HepG2 (cell line): ENCODE results near the gene MRPL27. TPM values are rescaled to one million over a fixed set of nuclear protein-coding genes. Genes with fewer than 3 reads are reported as not detected.

ENCODE experiments used
- ATAC-seq: fragments of 200-7000 bp; cut with Tn5 transposase; 3 replicates; pipeline ENCODE4 v1.9.1; 2020; ENCODE audit warnings: mild to moderate bottlenecking, moderate library complexity
- BruUV-seq: library from RNA; stranded (reverse); fragments of 400-500 nt; replicated peaks from 2 replicates; lab custom pipeline; 2021; lab: Mats Ljungman, UMichigan
- CTCF ChIA-PET: fragments of 300-600 bp; formaldehyde crosslinking; extraction: SDS; loops from one replicate; lab custom pipeline; 2021; ENCODE audit warnings: low total read pairs, inconsistent platforms, low intra/inter-chr PET ratio; lab: Yijun Ruan, JAX
- POLR2A ChIA-PET: fragments of 350-600 bp; sonication (Branson Sonifier 250); formaldehyde crosslinking; loops from one replicate; lab custom pipeline; 2020; ENCODE audit warnings: antibody characterized with exemption, inconsistent platforms; lab: Yijun Ruan, JAX
- DNase-seq: peaks from one replicate; pipeline ENCODE4 v3.0.0-alpha.2; 2015; ENCODE audit warnings: low spot score
- FAIRE-seq: peaks from 3 replicates; lab custom pipeline; 2011; peaks lifted over from hg19 to GRCh38; lab: Jason Lieb, UNC
- H2AFZ ChIP-seq: one replicate; pipeline ENCODE4 v1.6.1; 2011; ENCODE audit warnings: low read length, inconsistent platforms
- H3K27ac ChIP-seq: fragments of 300-600 bp; 3 replicates; pipeline ENCODE4 v1.8.0; 2011; ENCODE audit warnings: mixed run types, mild to moderate bottlenecking, mixed read lengths, low read length, inconsistent platforms; ENCODE audit not compliant: insufficient read depth; ENCODE audit errors: extremely low read length
- H3K27me3 ChIP-seq, 2 experiments: fragments of 200-600 bp in 1 of 2; 2 replicates in 1 of 2; 3 replicates in 1 of 2; pipeline versions ENCODE4 v1.6.0 to v1.8.0; 2011; ENCODE audit warnings: low read length in 2 of 2, mild to moderate bottlenecking in 2 of 2, moderate library complexity in 2 of 2, inconsistent platforms in 1 of 2; ENCODE audit not compliant: insufficient read depth in 2 of 2, control insufficient read depth in 1 of 2
- H3K36me3 ChIP-seq, 2 experiments: fragments of 200-600 bp in 1 of 2; replicated peaks in 1 of 2; 2 replicates in 1 of 2; 3 replicates in 1 of 2; pipeline versions ENCODE4 v1.5.1 to v1.8.0; 2011; ENCODE audit warnings: low read length in 2 of 2, inconsistent platforms in 1 of 2; ENCODE audit not compliant: insufficient read depth in 2 of 2, control insufficient read depth in 1 of 2
- H3K4me1 ChIP-seq: 2 replicates; pipeline ENCODE4 v1.5.1; 2012; ENCODE audit warnings: low read length, inconsistent platforms; ENCODE audit not compliant: insufficient read depth
- H3K4me2 ChIP-seq: 2 replicates; pipeline ENCODE4 v1.6.0; 2011; ENCODE audit warnings: low read depth, low read length, inconsistent platforms
- H3K4me3 ChIP-seq, 3 experiments: fragments of 200-600 bp in 1 of 3; sonication (generic), shearing (Covaris generic) in 1 of 3; replicated peaks in 1 of 3; 2 replicates each; pipeline ENCODE4 v1.5.1; 2011 to 2016; ENCODE audit warnings: low read length in 3 of 3, inconsistent platforms in 2 of 3, low read depth in 2 of 3, mild to moderate bottlenecking in 2 of 3, control low read depth in 1 of 3, mixed read lengths in 1 of 3; ENCODE audit not compliant: insufficient read depth in 1 of 3
- H3K79me2 ChIP-seq: one replicate; pipeline ENCODE4 v1.6.1; 2011; ENCODE audit warnings: low read length, inconsistent platforms; ENCODE audit not compliant: insufficient read depth
- H3K9ac ChIP-seq: 2 replicates; pipeline ENCODE4 v1.6.0; 2011; ENCODE audit warnings: mild to moderate bottlenecking, low read depth, low read length, inconsistent platforms; ENCODE audit not compliant: insufficient read depth
- H3K9me3 ChIP-seq: 2 replicates; pipeline ENCODE4 v1.5.1; 2012; ENCODE audit warnings: mild to moderate bottlenecking, low read length
- H4K20me1 ChIP-seq: 2 replicates; pipeline ENCODE4 v1.6.0; 2011; ENCODE audit warnings: inconsistent platforms, mild to moderate bottlenecking, low read length, moderate library complexity; ENCODE audit not compliant: insufficient read depth
- ARID3A ChIP-seq: IDR thresholded peaks from 2 replicates; pipeline ENCODE4 v1.6.1; 2012; ENCODE audit warnings: low read depth, low read length, improper control_type of control experiment
- CREM ChIP-seq, 2 experiments: sonication (generic) in 1 of 2; formaldehyde crosslinking in 1 of 2; IDR thresholded peaks; 2 replicates each; pipeline versions ENCODE4 v1.4.0 to v1.6.1; 2016 to 2020; ENCODE audit warnings: antibody characterized with exemption in 1 of 2, mild to moderate bottlenecking in 1 of 2, missing genetic modification reagents in 1 of 2
- FOSL1 ChIP-seq: sonication (generic); formaldehyde crosslinking; IDR thresholded peaks from 2 replicates; pipeline ENCODE4 v1.9.0; 2021; ENCODE audit warnings: missing genetic modification reagents, borderline replicate concordance
- GATAD1 ChIP-seq: IDR thresholded peaks from 2 replicates; pipeline ENCODE4 v1.6.1; 2016; ENCODE audit warnings: missing genetic modification reagents, missing compliant biosample characterization
- MYNN ChIP-seq: sonication (generic); formaldehyde crosslinking; IDR thresholded peaks from 2 replicates; pipeline ENCODE4 v1.4.0; 2020; ENCODE audit warnings: mild to moderate bottlenecking, low read depth, missing genetic modification reagents
- RNF219 ChIP-seq: sonication (generic); formaldehyde crosslinking; IDR thresholded peaks from 2 replicates; pipeline ENCODE4 v1.5.0; 2020; ENCODE audit warnings: mild to moderate bottlenecking, missing genetic modification reagents
- UBTF ChIP-seq: sonication (generic); formaldehyde crosslinking; IDR thresholded peaks from 2 replicates; pipeline ENCODE4 v1.4.0; 2020; ENCODE audit warnings: mild to moderate bottlenecking, missing genetic modification reagents
- ZBTB43 ChIP-seq: sonication (generic); formaldehyde crosslinking; conservative IDR thresholded peaks from 2 replicates; pipeline ENCODE4 v1.4.0; 2020; ENCODE audit warnings: missing genetic modification reagents
- ZGPAT ChIP-seq: IDR thresholded peaks from 2 replicates; pipeline ENCODE4 v1.6.1; 2016; ENCODE audit warnings: mild to moderate bottlenecking
- ZNF224 ChIP-seq: sonication (generic); formaldehyde crosslinking; IDR thresholded peaks from 2 replicates; pipeline ENCODE4 v1.5.0; 2020; ENCODE audit warnings: mild to moderate bottlenecking, missing genetic modification reagents
- ZNF256 ChIP-seq: sonication (generic); formaldehyde crosslinking; conservative IDR thresholded peaks from 2 replicates; pipeline ENCODE4 v1.4.0; 2020; ENCODE audit warnings: missing genetic modification reagents
- ZNF713 ChIP-seq: sonication (generic); formaldehyde crosslinking; IDR thresholded peaks from 2 replicates; pipeline ENCODE4 v1.4.0; 2020; ENCODE audit warnings: mild to moderate bottlenecking, missing genetic modification reagents
- WGBS: methylation state at CpG from one replicate; pipeline ENCODE4 v1.1.6; 2017; ENCODE audit warnings: low lambda C conversion rate; 5-methylcytosine and 5-hydroxymethylcytosine counted together
- in situ Hi-C: cut with HindIII; loops from 2 replicates; pipeline ENCODE4 v1.10.0; 2017; ENCODE audit warnings: low pct_unique_long_range_greater_than_20kb; ENCODE audit not compliant: extremely low pct_ligation_motif_present
- intact Hi-C: fragments of 100-400 bp; cut with micrococcal nuclease; formaldehyde crosslinking; loops from one replicate; pipeline ENCODE4 v1.10.0; 2022; ENCODE audit not compliant: unreplicated experiment
- polyA plus RNA-seq, 8 experiments: library from polyadenylated mRNA; depleted of rRNA in 3 of 8; stranded (reverse) in 7 of 8; unstranded in 1 of 8; fragments of >200 nt; fragmentation: Illumina TruSeq in 4 of 8; extraction: Trizol in 4 of 8; gene quantifications; 2 replicates each; pipeline versions ENCODE4 v1.2.1 to v1.2.3, GENCODE V29; 2011 to 2016; ENCODE audit warnings: low read depth in 4 of 8, missing spikeins in 1 of 8, mixed read lengths in 1 of 8; ENCODE audit not compliant: insufficient read depth in 1 of 8
- total RNA-seq, 5 experiments: library from RNA; depleted of rRNA; stranded (reverse); fragments of >200 nt; fragmentation: Illumina TruSeq; extraction: Trizol; gene quantifications; 2 replicates each; pipeline ENCODE4 v1.2.3, GENCODE V29; 2016; ENCODE audit warnings: low read depth in 1 of 5

The MRPL27 gene
- total and polyA plus RNA-seq, 2 of the 13 experiments (the other 11 are each of a cell fraction or from before 2014, with no cell fraction given) = 137 to 217 TPM

GRCh38 chr17:50361561-50362480 lies 11.2 kb downstream of the MRPL27 start:
- Histone ChIP-seq H2AFZ (no peak overlapping the region), H4K20me1 (no peaks in the 10 kb centered on the region), H3K79me2 (no peaks in the 10 kb centered on the region), H3K9ac (no peak overlapping the region), H3K9me3 (no peaks in the 10 kb centered on the region), H3K4me3 (no peak overlapping the region), H3K36me3 (peaks cover 15 to 39% of the 10 kb centered on the region in 2 experiments), H3K4me2 (no peak overlapping the region), H3K27me3 (no peaks in the 10 kb centered on the region), H3K4me1 (peaks cover 44% of the 10 kb centered on the region), H3K27ac (peak overlapping the region; percentile 24)
- FAIRE-seq = peak; percentile 97
- ChIA-PET POLR2A (interaction anchor here (0.7 to 2.7 kb wide), 10 partner anchors 9 to 181 kb away, joined by 3 to 21 read pairs (median 6); partner anchors contain the start of genes LRRC59 and XYLT2), CTCF (interaction anchor here (0.8 to 2.0 kb wide), 2 partner anchors 36 to 117 kb away, joined by 3 to 20 read pairs; partner anchors contain the start of genes LRRC59 and RSAD1)
- TSS peak; percentile 23 for BruUV-seq
- intact Hi-C loops (loop anchor here (1.0 kb wide), 1 partner anchor 117 kb away; no protein-coding TSS in a partner anchor), in situ Hi-C loops (no loop called here)
- peak; percentile 70 for ATAC-seq
- peak; percentile 75 for DNase-seq
- 33% methylated on average over 11 of the region's 11 CpGs for WGBS
- TF ChIP-seq ZNF256 (CRISPR knock-in tag) = no peak
- no peak; the same call in 1 of the 2 replicates for TF ChIP-seq GATAD1 (CRISPR knock-in tag)
- no peak for TF ChIP-seq FOSL1 (CRISPR knock-in tag)
- TF ChIP-seq UBTF = peak; percentile 18; the same call in 1 of the 2 replicates
- TF ChIP-seq RNF219 (CRISPR knock-in tag) = no peak
- TF ChIP-seq ZNF224 = no peak
- no peak for TF ChIP-seq ARID3A
- no peak for TF ChIP-seq ZBTB43 (CRISPR knock-in tag)
- no peak for TF ChIP-seq CREM (IDR thresholded peaks at IDR 0.05)
- TF ChIP-seq CREM (CRISPR knock-in tag; IDR thresholded peaks at IDR 0.05) = no peak
- TF ChIP-seq ZGPAT = peak; percentile 55; the same call in 1 of the 2 replicates
- no peak for TF ChIP-seq MYNN (CRISPR knock-in tag)
- TF ChIP-seq ZNF713 (CRISPR knock-in tag) = no peak
